Activated CD8-positive, alpha-beta memory T cell treated with anti-CD3 and anti-CD28 coated beads, Interleukin-2, amount 50 U/mL, for 24 hours (primary cell): ENCODE measurements around the gene PLAA.
"Not testable (repeated sequence)": the region's sequence is repeated elsewhere in the genome, so short reads cannot be mapped to it uniquely, and the experiment has no call there.

ENCODE experiments used
- DNase-seq: peaks from one replicate; pipeline ENCODE4 v3.0.0-alpha.2; 2020; ENCODE audit errors: extremely low read depth

PLAA gene

DNA sequence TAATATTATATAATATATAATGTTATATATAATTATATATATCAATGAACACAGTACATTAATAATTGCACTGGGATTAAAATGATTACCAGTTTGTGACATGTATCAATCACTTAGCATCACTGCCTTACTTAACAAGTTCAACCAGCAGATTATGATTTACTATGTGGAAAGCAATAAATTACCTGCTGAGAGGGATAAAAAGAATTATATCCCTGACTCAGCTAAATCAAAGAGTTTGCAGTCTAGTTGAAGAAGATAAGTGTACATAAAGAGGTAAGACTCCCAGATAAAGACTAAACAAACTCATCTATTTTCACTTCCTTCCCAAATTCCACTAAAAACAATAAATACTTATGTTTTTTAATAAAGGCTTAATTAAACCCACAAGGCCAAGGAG, 11.2 kb downstream of the PLAA start:
- no peak for DNase-seq

DNA sequence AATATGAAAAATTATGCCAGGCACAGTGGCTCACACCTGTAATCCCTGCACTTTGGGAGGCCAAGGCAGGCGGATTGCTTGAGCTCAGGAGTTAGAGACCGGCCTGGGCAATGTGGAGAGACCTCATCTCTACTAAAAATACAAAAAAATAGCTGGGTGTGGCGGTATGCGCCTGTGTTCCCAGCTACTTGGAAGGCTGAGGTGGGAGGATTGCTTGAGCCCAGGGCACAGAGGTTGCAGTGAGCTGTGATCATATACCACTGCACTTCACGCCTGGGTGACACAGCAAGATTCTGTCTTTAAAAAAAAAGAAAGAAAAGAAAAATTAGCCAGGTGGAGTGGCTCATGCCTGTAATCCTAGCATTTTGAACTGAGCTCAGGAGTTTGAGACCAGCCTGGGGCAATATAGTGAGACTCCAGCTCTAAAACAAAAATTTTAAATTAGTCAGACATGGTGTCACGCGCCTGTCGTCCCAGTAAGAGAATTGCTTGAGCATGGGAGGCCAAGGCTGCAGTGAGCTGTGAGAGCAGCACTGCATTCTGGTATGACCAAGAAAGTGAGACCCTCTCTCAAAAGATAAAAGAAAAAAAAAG, 18.0 kb downstream of the PLAA start:
- no peak for DNase-seq

DNA sequence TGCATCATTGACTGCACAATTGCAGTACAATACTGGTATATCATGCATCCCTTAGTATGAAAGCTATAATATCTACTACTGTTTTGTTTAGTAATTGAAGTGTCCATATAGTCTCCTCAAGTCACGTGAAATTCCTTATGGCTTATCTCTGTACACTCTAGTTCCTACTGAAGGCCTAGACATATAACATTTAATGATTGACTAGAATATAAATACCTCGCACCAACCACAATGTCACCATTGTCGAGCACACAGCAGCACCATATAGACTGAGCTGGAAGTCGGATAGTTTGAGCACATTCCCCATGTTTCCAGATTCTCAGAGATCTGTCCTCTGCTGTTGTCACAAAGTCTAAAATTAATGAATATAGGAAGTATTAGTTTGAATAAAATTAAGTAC, 21.4 kb downstream of the PLAA start:
- DNase-seq, result no peak

DNA sequence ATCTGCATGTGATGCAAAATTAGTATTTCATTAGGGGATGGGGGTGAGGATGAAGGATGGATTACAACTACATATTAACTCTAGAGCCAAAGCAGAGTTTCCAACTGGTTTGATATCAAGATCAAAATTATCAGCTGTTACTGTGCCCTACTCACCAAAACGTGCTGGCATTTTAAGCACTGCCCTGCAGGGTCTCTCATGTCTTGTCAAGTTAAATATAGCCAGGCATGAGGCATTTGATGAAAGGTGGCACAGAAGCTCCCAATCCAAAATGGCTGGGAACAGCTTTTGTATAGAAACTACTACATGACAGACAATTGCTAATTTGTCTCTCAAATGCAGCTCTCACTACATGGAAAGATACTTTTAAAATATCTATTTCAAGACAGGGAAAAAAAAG, 27.3 kb downstream of the PLAA start:
- DNase-seq, result no peak

DNA sequence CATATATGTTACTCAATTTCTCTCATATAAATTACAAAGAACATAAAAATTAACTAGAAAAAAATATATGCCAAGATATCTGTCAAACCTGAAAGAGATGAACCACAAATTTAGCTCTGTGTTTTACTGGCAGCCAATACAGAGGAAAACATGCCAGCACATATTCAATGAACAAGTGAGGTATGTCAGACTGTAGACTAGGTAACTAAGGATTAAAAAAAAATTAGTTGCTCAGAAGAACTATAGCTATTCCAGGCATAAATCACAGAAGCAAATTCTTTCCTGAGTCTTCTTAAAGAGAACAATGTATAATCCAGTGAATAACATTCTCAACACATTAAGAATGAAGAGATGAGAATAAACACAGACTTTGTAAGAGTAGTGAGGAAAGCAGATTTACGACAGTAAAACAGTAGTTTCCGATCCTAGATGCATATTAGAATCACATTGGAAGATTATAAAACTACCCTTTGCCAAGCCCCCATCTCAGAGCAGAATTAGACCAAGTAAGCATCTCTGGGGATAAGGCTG, 33.8 kb downstream of the PLAA start:
- DNase-seq, result no peak

DNA sequence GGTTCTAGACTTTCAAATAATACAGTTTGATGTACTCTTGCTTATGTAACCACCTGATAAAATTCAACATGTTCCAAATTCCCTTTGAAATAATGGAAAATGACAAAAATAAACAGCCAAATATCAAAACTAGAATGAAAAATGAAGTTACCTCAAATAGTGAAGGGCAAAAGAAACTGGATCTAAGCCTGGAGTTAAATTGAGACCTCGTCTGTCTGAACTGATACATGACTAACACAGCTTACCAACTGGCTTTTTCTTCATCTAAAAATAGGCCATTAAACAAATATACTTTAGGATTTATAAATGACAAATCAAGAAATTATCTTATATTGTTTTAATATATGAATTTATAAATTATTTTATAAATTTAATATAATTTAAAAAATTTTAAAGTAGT, 42.4 kb downstream of the PLAA start:
- DNase-seq, result no peak

DNA sequence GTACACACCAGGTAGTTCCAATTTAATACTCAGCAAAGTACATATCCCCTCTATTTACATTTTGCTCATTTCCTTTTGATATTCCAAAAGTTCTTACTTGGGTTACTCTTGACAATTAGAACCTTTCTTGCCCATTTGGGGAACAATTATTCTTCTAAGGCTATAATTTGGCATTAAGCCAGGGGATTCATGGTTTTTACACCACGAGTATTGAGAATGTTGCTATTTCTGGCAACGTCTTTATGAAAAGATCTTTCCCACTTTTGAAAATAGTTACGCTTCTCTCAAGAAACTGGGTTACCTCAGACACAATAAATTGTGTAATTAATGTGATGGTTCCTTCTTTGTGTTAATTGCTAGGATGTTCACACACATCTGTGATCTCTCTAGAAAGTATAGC, 43.0 kb downstream of the PLAA start:
- no peak for DNase-seq

DNA sequence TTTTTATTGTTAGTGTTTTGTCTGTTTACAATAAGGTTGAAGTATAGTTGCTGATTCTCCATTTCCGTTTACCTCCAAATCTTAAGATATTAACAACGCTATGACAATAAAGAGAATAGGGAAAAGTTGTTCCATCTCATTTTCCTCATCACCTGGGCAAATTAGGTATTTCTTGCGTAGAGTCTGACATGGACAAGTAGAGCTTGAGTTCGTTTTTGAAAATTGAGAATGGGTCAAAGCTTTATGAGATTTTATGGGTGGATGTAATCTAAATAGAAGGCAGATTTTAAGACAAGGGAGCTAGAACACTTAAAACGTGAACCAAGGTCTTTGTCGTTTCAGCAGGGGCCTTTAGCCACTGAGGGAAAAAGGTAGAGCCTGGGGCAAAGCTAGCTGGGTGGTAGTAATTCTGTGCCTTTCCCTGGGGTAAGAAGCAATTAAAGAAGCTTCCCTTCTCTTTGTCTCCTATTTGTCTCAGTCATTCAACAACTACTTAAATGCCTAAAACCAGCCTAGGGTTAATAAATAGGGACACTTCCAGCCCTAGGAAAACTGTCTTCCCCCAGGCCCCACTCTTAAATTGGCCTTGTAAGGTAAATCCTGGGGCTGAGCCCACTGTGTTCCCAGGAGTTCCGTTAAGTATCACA, 53.9 kb downstream of the PLAA start:
- DNase-seq, result no peak

DNA sequence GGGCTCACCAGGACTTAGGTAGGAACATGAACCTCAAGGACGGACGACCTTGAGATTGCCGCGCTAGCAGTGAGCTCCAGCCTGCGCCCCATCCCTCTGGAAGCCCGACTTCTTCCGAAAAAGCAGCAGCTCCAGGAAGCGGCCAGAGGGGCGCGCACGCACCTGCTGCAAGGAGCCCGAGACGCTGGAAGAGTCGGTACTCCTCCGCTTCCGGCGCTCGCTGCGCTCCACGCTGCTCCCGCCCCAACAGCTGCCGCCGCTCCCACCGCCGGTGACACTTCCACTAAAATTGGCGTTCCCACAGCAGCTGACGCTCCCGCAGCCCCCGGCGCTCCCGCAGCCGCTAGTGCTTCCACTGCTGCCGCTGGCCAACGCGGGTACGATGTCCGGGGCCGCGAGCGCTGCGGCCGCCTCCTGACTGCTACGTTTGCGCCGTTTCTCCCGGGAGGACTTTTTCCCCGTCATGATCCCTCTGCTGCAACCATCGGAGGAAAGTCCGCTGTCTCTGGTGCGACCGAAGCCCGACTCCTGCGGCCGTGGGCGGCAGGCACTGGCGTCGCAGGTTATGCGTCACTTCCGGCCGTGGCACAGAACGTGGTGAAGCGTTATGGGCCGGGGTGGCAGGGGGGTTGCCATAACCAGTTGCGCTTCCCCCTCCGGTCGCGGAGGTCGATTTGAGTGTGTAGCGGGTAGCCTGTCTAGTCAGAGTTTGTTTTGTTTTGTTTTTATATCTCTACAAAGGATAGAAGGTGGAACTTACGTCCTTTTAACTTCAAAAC, 54.6 kb downstream of the PLAA start, which contains the start of gene CAAP1:
TSS of gene CAAP1 (minus strand) at position 552 of the 779 bp plus-strand sequence. CDS start at position 465, 87 bp downstream.
- peak; percentile 84 for DNase-seq

DNA sequence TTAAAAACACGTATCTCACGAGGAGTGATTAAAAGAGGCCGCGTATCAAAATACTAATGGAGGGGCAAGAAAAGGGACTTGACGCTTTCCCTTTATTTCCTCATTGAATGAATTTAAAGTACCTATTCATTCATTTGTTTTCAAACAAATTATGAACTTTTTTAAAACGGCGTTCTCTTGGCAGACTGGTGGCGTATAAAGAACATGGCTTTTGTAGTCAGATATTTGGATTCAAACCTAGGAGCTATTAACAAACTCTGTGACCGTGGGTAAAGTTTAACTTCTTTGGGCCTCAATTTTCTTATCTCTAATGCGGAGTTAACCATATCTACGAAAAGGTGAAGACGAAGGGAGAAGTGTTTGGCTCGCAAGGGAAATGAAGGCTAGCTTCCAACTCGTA, 55.3 kb downstream of the PLAA start:
- DNase-seq, result no peak

DNA sequence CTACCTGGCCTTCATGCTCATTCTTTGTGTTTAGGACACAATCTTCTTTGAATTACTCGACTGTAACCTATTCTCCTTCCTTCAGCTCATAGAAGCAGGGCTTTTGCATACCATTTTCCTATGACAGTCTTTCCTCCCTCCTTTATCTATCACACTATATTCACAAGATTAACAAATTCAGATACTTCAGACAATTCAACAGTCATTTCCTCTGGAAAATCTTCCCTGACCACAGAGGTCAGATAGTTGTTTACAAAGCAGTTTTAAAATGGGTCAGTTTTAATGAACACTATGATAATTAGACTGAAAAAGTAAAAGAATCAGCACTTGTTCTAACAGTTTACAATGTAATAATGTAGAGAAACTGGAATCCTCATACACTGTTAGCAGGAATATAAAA, 58.8 kb downstream of the PLAA start:
- no peak for DNase-seq

DNA sequence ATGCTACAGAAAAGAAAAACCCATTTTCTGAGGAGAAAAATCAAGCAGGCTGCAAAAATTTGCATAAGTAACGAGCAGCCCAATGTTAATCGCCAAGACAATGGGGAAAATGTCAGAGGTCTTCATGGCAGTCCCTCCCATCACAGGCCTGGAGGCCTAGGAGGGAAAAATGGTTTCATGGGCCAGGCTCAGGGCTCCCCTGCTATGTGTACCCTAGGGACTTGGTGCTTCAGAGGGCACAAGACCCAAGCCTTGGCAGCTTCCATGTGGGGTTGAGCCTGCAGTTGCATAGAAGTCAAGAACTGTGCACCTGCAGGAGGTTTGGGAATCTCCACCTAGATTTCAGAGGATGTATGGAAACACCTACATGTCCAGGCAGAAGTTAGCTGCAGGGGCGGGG, 64.9 kb downstream of the PLAA start:
- DNase-seq, result no peak

DNA sequence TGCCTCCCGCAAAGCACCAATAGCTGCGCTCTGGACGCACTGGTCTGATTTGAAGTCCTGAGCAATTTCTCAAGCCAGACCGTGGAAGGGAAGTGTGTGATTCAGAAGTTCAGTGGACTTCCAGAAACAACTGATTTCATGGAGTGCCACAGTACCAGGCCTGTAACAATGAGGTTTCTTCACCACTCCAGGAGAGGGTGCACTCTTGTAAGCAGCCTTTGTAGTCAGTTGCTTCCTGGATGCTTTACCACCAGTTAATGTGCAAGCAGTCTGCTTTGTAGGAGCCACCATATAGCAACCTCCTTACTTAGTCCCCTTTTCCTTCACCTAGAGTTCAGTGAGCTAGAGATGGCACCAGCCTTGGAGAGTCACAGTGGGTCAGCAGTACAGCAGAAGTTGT, 66.8 kb downstream of the PLAA start:
- no peak for DNase-seq

DNA sequence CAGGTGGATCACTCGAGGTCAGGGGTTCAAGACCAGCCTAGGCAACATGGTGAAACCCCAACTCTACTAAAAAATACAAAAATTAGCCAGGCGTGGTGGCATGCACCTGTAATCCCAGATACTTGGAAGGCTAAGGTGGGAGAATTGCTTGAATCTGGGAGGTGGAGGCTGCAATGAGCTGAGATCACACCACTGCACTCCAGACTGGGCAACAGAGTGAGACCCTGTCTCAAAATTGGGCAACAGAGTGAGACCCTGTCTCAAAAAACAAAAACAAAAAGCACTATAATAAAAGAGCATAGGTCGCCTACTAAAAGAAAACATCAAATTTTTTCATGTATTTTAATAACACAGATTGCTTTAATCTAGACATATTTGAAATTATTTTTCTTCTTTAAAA, 71.9 kb downstream of the PLAA start:
- not testable (repeated sequence) for DNase-seq

DNA sequence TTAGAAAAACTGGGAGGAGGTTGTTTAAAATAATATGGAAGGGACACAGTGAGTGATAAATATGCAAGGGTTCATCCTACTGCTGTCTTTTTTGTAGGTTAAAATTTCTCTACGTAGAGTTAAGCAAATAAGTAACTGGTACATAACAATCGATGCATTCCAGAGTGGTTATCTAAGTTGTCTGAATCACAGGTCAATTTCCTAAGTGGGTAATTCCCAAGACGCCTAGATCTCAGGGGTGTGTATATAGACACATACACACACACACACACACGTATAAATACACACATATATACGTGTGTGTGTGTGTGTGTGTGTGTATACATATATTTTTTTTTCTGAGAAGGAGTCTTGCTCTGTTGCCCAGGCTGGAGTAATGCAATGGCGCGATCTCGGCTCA, 76.8 kb downstream of the PLAA start:
- DNase-seq, result no peak

DNA sequence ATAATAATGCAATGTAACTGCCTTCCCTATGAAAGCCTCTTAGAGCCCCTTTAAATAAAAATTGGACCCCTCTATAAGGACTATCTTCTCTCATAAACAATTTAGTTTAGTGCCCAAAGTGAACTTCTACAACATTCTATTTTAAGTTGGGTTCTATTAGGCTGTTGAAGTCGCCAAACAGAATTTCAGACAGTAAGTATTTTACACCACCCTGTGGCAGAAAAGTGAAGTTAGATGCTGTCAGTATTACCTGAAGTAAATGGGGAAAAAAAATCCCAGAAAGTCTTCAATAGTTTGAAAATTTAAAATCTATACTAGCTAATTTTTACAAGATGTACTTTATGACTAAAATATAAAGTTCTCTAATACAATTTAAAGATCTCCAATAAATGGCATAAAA, 84.0 kb downstream of the PLAA start:
- DNase-seq, result no peak

DNA sequence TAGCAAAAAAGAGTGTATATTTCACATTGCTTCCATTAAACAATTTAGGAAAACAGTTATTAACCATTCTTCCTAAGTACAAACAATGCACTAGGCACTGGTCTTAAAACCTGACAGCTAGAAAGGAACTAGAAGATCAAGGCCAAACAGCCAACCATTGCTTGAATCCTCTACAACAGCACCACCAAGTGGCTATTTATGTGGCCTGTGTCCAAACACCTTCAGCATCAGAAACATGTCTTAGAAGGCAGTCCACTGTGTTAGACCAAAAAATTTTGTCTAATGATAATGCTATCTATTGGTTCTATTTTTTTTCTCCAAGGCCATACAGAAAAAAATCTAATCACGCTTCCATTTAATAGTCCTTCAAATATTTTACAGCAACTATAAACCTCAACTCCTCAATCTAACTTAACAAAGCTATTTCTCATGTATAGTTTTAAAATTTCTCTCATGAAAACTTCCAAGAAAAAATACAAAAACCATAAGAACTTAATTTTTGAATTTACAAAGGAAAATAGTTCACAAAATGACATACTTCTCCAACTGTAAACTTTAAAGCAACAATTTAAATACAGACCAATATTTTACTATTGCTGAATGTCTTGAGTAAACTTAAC, 90.5 kb downstream of the PLAA start:
- DNase-seq, result no peak
